ENCODE results near the gene SYK. TPM values are rescaled to one million over a fixed set of nuclear protein-coding genes. Genes with fewer than 3 reads are reported as not detected.

SYK gene
- total and polyA plus RNA-seq, 8 donors: 2.2 to 34.4 (median 18.9) TPM

GRCh38 chr9:90830977-90831376 lies 29.4 kb downstream of the SYK start:
- Histone ChIP-seq H3K4me3 (no peak overlapping the region), H3K9me3 (peaks cover 0 to 4% (median 0%) of the 10 kb centered on the region in 4 donors), H3K27me3 (no peaks in the 10 kb centered on the region), H3K27ac (no peak overlapping the region), H3K4me1 (peaks cover 0 to 25% (median 6%) of the 10 kb centered on the region in 4 donors), H3K36me3 (no peaks in the 10 kb centered on the region)
- WGBS, 5 donors: 64 to 83% (median 71%) methylated on average over 3 of the region's 3 CpGs
- no peak for DNase-seq
- intact Hi-C loops (cut with DNase I; ENCODE audit: low total_unique reads): no loop called here
- TF ChIP-seq CTCF (IDR thresholded peaks at IDR 0.05) (no peak), POLR2AphosphoS5 (IDR thresholded peaks at IDR 0.05) (no peak), EP300 (IDR thresholded peaks at IDR 0.05) (no peak), POLR2A (IDR thresholded peaks at IDR 0.05) (no peak)

- intact Hi-C loops (cut with DNase I; ENCODE audit: low total_unique reads): no loop called here
- H3K27me3 ChIP-seq: no peaks in the 10 kb centered on the region
- peaks cover 0 to 4% (median 0%) of the 10 kb centered on the region in 4 donors for H3K9me3 ChIP-seq
- no peaks in the 10 kb centered on the region for H3K36me3 ChIP-seq
- no peak for TF ChIP-seq POLR2A (IDR thresholded peaks at IDR 0.05)
- no peak for TF ChIP-seq EP300 (IDR thresholded peaks at IDR 0.05)
- TF ChIP-seq CTCF (IDR thresholded peaks at IDR 0.05): no peak
- no peak for TF ChIP-seq POLR2AphosphoS5 (IDR thresholded peaks at IDR 0.05)
- no peak overlapping the region for H3K27ac ChIP-seq
- 31 to 58% (median 50%) methylated on average over 3 of the region's 3 CpGs for WGBS, 5 donors
- H3K4me1 ChIP-seq: peaks cover 0 to 21% (median 6%) of the 10 kb centered on the region in 4 donors
- DNase-seq: no peak
- no peak overlapping the region for H3K4me3 ChIP-seq
Measured at GRCh38 chr9:90832261-90832660, 30.6 kb downstream of the SYK start.

GRCh38 chr9:90834828-90835595 lies 33.4 kb downstream of the SYK start:
- DNase-seq: peak; percentile 45 to 49
- no peak overlapping the region for H3K27ac ChIP-seq
- H3K27me3 ChIP-seq: no peaks in the 10 kb centered on the region
- peaks cover 0 to 4% (median 0%) of the 10 kb centered on the region in 4 donors for H3K9me3 ChIP-seq
- intact Hi-C loops (cut with DNase I; ENCODE audit: low total_unique reads): no loop called here
- TF ChIP-seq POLR2AphosphoS5 (IDR thresholded peaks at IDR 0.05): no peak
- no peak for TF ChIP-seq POLR2A (IDR thresholded peaks at IDR 0.05)
- no peak for TF ChIP-seq CTCF (IDR thresholded peaks at IDR 0.05)
- TF ChIP-seq EP300 (IDR thresholded peaks at IDR 0.05): no peak
- peaks cover 0 to 21% (median 6%) of the 10 kb centered on the region in 4 donors for H3K4me1 ChIP-seq
- H3K4me3 ChIP-seq: no peak overlapping the region
- no peaks in the 10 kb centered on the region for H3K36me3 ChIP-seq
- WGBS, 5 donors: 34 to 54% (median 44%) methylated on average over 8 of the region's 8 CpGs

GRCh38 chr9:90836411-90837080 lies 34.9 kb downstream of the SYK start:
- no peak for TF ChIP-seq POLR2A (IDR thresholded peaks at IDR 0.05)
- no peak for TF ChIP-seq CTCF (IDR thresholded peaks at IDR 0.05)
- TF ChIP-seq POLR2AphosphoS5 (IDR thresholded peaks at IDR 0.05): no peak
- TF ChIP-seq EP300 (IDR thresholded peaks at IDR 0.05): no peak
- H3K4me1 ChIP-seq: peaks cover 0 to 21% (median 6%) of the 10 kb centered on the region in 4 donors
- H3K27ac ChIP-seq: no peak overlapping the region
- H3K36me3 ChIP-seq: no peaks in the 10 kb centered on the region
- peaks cover 0 to 4% (median 0%) of the 10 kb centered on the region in 4 donors for H3K9me3 ChIP-seq
- DNase-seq: no peak
- WGBS, 5 donors: 70 to 85% (median 84%) methylated on average over 3 of the region's 3 CpGs
- intact Hi-C loops (cut with DNase I; ENCODE audit: low total_unique reads): no loop called here
- H3K27me3 ChIP-seq: no peaks in the 10 kb centered on the region
- H3K4me3 ChIP-seq: no peak overlapping the region

All from stomach (tissue), 9 donors.